ENCODE data around the gene EFNA5. TPM values are rescaled to one million over a fixed set of nuclear protein-coding genes. Genes with fewer than 3 reads are reported as not detected.
"Not testable (repeated sequence)": the region's sequence is repeated elsewhere in the genome, so short reads cannot be mapped to it uniquely, and the experiment has no call there.

The EFNA5 gene
- total and polyA plus RNA-seq, 8 donors: 0.29 to 187 (median 3.1) TPM

DNA sequence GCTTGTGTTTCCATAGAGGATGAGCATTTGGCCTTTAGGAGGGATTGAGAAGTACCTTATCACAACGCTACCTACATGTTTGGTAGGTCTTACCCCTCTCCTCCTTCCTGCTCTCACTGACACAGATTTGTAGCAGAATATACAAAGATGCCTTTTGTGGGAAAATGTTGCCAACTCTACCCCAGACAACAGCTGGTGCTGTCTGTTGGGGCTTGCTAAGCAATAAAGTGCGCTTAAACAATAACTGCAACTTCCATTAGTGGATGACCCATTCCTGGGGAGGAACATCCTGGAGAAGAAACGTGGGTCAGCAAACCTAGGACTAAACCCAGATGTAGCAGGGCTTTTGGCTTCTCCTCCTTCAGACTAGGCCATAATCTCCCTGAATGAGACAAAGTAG lies 174.3 kb downstream of the EFNA5 start:
- intact Hi-C loops (cut with DNase I; ENCODE audit: low total_unique reads): no loop called here
- Histone ChIP-seq H3K4me3 (no peak overlapping the region), H3K4me1 (peaks cover 6 to 30% (median 13%) of the 10 kb centered on the region in 4 donors), H3K36me3 (no peaks in the 10 kb centered on the region), H3K9me3 (no peaks in the 10 kb centered on the region), H3K27ac (no peak overlapping the region), H3K27me3 (no peaks in the 10 kb centered on the region)
- no peak for DNase-seq
- no peak for TF ChIP-seq EP300 (IDR thresholded peaks at IDR 0.05)
- no peak for TF ChIP-seq POLR2AphosphoS5 (IDR thresholded peaks at IDR 0.05)
- TF ChIP-seq CTCF (IDR thresholded peaks at IDR 0.05): no peak
- no peak for TF ChIP-seq POLR2A (IDR thresholded peaks at IDR 0.05)
- 87 to 90% (median 88%) methylated on average over 3 of the region's 3 CpGs for WGBS, 5 donors

DNA sequence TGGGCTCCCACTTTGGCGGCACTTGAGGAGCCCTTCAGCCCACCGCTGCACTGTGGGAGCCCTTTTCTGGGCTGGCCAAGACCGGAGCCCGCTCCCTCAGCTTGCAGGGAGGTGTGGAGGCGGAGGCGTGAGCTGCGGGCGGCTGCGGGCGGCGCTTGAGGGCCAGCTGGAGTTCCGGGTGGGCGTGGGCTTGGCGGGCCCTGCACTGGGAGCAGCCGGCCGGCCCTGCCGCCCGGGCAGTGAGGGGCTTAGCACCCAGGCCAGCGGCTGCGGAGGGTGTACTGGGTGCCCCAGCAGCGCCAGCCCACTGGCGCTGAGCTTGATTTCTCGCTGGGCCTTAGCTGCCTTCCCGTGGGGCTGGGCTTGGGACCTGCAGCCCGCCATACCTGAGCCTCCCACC lies 176.6 kb downstream of the EFNA5 start:
- intact Hi-C loops (cut with DNase I; ENCODE audit: low total_unique reads); H3K9me3 ChIP-seq; H3K36me3 ChIP-seq; H3K27me3 ChIP-seq; H3K4me3 ChIP-seq; DNase-seq: not testable (repeated sequence)
- WGBS, 5 donors: 83 to 96% (median 93%) methylated on average over 6 to 25 of the region's 25 CpGs
- peak overlapping the region in 1 of 5 donors; percentile 25 for H3K27ac ChIP-seq
- H3K4me1 ChIP-seq: peaks cover 5 to 16% (median 11%) of the 10 kb centered on the region in 4 donors

DNA sequence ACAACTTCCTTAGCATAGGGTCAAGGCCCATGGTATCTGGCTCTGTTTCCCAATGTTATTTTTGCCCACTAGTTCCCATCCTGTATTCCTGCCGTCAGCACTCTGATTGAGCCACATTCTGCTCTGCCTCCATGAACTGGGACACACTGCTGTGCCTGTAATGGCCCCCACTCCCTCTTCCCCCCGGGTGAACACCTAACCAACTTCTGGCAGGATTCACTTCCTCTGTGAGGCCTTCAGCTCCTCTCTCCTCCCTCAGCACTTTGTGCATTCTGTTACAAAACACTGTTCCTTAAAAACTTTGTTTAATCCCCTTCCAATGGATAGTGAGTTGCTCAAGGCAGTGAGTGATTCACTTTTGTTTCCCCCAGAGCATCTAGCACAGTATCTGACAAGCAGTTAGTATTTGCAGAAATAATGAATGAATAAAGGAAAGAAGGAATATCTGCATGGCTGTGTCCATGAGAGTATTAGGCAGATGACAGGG lies 183.6 kb downstream of the EFNA5 start:
- H3K27me3 ChIP-seq: no peaks in the 10 kb centered on the region
- peaks cover 5 to 22% (median 10%) of the 10 kb centered on the region in 4 donors for H3K4me1 ChIP-seq
- H3K4me3 ChIP-seq: no peak overlapping the region
- no peaks in the 10 kb centered on the region for H3K9me3 ChIP-seq
- TF ChIP-seq POLR2AphosphoS5 (IDR thresholded peaks at IDR 0.05): no peak
- TF ChIP-seq CTCF (IDR thresholded peaks at IDR 0.05): no peak
- no peak for TF ChIP-seq EP300 (IDR thresholded peaks at IDR 0.05)
- TF ChIP-seq POLR2A (IDR thresholded peaks at IDR 0.05): no peak
- no peak for DNase-seq
- WGBS, 5 donors: 32 to 47% (median 33%) methylated on average over 2 of the region's 2 CpGs
- no peaks in the 10 kb centered on the region for H3K36me3 ChIP-seq
- intact Hi-C loops (cut with DNase I; ENCODE audit: low total_unique reads): no loop called here
- peak overlapping the region in 3 of 5 donors; percentile 22 to 30 (median 23) for H3K27ac ChIP-seq

DNA sequence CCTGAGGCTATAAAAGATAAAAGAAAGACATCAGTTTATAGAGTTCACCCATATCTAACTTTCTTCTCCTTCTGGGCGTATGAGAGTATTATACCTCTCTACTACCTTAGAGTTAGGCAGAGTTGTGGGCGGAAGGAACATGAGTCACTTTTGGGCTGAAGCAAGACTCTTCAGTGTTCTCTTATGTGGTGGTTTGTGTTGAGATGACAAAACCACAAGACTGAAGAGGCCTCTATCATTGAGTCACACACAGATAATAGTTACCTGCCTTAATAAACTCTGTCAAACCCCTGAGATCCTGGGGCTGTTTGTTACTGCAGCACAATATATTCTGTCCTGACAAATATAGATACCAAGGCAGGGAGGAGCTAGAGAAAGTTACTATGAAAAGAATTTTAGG lies 184.2 kb downstream of the EFNA5 start:
- no peaks in the 10 kb centered on the region for H3K9me3 ChIP-seq
- H3K36me3 ChIP-seq: no peaks in the 10 kb centered on the region
- intact Hi-C loops (cut with DNase I; ENCODE audit: low total_unique reads): no loop called here
- H3K27me3 ChIP-seq: no peaks in the 10 kb centered on the region
- H3K4me3 ChIP-seq: no peak overlapping the region
- peaks cover 8 to 22% (median 10%) of the 10 kb centered on the region in 4 donors for H3K4me1 ChIP-seq
- no peak for DNase-seq
- TF ChIP-seq POLR2AphosphoS5 (IDR thresholded peaks at IDR 0.05): no peak
- TF ChIP-seq EP300 (IDR thresholded peaks at IDR 0.05): no peak
- no peak for TF ChIP-seq POLR2A (IDR thresholded peaks at IDR 0.05)
- TF ChIP-seq CTCF (IDR thresholded peaks at IDR 0.05): no peak
- peak overlapping the region in 2 of 5 donors; percentile 22 to 23 for H3K27ac ChIP-seq
- WGBS, 5 donors: 68 to 89% (median 82%) methylated on average over 2 of the region's 2 CpGs

GRCh38 chr5:107485184-107485583 lies 185.6 kb downstream of the EFNA5 start:
- Histone ChIP-seq H3K27me3 (no peaks in the 10 kb centered on the region), H3K36me3 (no peaks in the 10 kb centered on the region), H3K4me1 (peaks cover 8 to 22% (median 10%) of the 10 kb centered on the region in 4 donors), H3K4me3 (no peak overlapping the region), H3K27ac (no peak overlapping the region), H3K9me3 (no peaks in the 10 kb centered on the region)
- no peak for DNase-seq
- intact Hi-C loops (cut with DNase I; ENCODE audit: low total_unique reads): no loop called here
- TF ChIP-seq POLR2AphosphoS5 (IDR thresholded peaks at IDR 0.05) (no peak), POLR2A (IDR thresholded peaks at IDR 0.05) (no peak), EP300 (IDR thresholded peaks at IDR 0.05) (no peak), CTCF (IDR thresholded peaks at IDR 0.05) (no peak)
